GM10266 (cell line): ENCODE data around the gene PRH1.

ENCODE experiments used
- DNase-seq: peaks from one replicate; pipeline ENCODE4 v3.0.0; 2012; ENCODE audit errors: extremely low spot score
- TF ChIP-seq, protein P1 (sequence below): IDR thresholded peaks from 2 replicates; pipeline ENCODE4 v1.5.1; 2012; ENCODE audit warnings: mild to moderate bottlenecking, low read depth; ENCODE audit not compliant: control insufficient read depth, insufficient read depth; ENCODE audit errors: missing control alignments

Gene PRH1

DNA sequence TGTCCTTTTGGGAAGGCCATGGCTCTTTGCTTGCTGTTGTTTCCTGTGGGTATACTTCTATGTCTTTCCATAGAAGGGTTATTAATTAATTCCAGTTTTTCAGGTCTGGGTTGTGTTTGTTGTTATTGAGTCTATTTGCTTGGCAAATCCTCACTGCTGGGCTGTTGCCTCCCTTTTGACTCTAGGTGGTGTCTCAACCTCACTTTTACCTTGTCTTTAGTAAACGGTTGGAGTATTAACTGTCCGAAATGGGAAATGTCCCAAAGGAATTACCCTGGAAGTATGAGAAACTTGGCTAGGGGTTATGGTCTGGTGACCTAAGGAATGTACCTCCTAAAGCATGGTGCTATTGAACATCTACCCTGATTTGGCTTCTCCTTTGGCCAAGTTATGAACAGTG, 16.7 kb downstream of the PRH1 start:
- TF ChIP-seq, protein P1, sequence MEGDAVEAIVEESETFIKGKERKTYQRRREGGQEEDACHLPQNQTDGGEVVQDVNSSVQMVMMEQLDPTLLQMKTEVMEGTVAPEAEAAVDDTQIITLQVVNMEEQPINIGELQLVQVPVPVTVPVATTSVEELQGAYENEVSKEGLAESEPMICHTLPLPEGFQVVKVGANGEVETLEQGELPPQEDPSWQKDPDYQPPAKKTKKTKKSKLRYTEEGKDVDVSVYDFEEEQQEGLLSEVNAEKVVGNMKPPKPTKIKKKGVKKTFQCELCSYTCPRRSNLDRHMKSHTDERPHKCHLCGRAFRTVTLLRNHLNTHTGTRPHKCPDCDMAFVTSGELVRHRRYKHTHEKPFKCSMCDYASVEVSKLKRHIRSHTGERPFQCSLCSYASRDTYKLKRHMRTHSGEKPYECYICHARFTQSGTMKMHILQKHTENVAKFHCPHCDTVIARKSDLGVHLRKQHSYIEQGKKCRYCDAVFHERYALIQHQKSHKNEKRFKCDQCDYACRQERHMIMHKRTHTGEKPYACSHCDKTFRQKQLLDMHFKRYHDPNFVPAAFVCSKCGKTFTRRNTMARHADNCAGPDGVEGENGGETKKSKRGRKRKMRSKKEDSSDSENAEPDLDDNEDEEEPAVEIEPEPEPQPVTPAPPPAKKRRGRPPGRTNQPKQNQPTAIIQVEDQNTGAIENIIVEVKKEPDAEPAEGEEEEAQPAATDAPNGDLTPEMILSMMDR, result no peak
- DNase-seq, result no peak

DNA sequence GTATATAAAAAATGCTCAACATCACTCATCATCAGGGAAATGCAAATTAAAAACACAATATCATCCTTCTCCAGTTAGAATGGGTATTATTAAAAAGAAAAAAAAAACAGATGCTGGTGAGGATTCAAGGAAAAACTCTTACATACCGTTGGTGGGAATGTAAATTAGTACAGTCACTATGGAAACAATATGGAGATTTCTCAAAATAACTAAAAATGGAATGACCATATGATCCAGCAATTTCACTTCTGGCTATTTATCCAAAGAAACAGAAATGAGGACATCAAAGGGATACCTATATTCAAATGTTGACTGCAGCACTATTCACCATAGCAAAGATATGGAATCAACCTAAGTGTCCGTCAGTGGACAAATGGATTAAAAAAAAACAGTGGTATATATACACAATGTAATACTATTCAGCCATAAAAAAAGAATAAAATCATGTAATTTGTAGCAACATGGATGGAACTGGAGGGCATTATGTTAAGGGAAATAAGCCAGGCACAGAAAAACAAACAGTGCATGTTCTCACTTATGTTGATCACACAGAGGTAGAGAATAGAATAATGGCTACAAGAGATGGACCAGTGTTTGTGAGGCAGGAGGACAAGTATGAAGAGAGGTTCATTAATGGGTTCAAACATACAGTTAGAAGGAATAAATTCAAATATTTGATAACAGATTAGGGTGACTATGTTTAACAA, 20.4 kb downstream of the PRH1 start:
- no peak for DNase-seq
- TF ChIP-seq, protein P1, result no peak

- TF ChIP-seq, protein P1, result no peak
- DNase-seq, result no peak
Observed at GRCh38 chr12:10861366-10861765, 22.7 kb downstream of the PRH1 start.

DNA sequence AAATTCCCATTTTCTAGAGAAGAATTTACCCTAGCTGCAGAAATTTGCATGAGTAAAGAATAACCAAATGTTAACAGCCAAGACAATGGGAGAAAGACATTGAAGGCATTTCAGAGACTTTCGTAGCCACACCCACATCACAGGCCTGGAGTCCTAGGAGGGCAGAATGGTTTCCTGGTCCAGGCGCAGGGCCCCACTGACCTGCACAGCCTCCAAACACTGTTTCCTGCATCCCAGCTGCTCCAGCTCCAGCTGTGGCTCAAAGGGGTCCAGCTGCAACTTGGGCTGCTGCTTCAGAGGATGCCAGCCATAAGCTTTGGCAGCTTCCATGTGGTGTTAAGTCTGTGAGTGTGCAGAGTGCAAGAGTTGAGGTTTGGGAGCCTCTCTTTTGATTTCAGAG, 28.2 kb downstream of the PRH1 start:
- DNase-seq, result no peak
- TF ChIP-seq, protein P1, result no peak

- no peak for DNase-seq
- TF ChIP-seq, protein P1, result no peak
Observed at GRCh38 chr12:10853776-10854175, 30.3 kb downstream of the PRH1 start.

- DNase-seq, result no peak
- TF ChIP-seq, protein P1, result no peak
Observed at GRCh38 chr12:10851243-10851858, 32.7 kb downstream of the PRH1 start.

- no peak for DNase-seq
- TF ChIP-seq, protein P1, result no peak
Observed at GRCh38 chr12:10849425-10849878, 34.6 kb downstream of the PRH1 start, which contains the start of gene PRR4. Gene PRR4 (minus strand): TSS chr12:10849475. CDS start chr12:10849437, 38 bp downstream.
